ENCODE measurements around the gene OSMR. TPM values are rescaled to one million over a fixed set of nuclear protein-coding genes. Genes with fewer than 3 reads are reported as not detected.

OSMR gene
- total and polyA plus RNA-seq, 2 donors (not counting 1 experiment from before 2014, with no cell fraction given) = not detected

- DNase-seq (no peak), ATAC-seq (ENCODE audit: low read depth) (no peak)
- no peak overlapping the region for H2AFZ ChIP-seq (ENCODE audit: insufficient read depth, low read depth, low read length, poor library complexity, severe bottlenecking)
- intact Hi-C loops (cut with micrococcal nuclease) = no loop called here
- no peaks in the 10 kb centered on the region for H4K20me1 ChIP-seq (ENCODE audit: control insufficient read depth, insufficient read depth, low read length, poor library complexity, severe bottlenecking)
- H3K4me3 ChIP-seq (ENCODE audit: control extremely low read depth in 1 of 5, extremely low read depth in 1 of 5, insufficient read depth in 1 of 5, low read depth in 2 of 5, low read length in 4 of 5) = no peak overlapping the region
- no peaks in the 10 kb centered on the region for H3K9me3 ChIP-seq (ENCODE audit: control extremely low read depth in 1 of 3, control insufficient read depth in 2 of 3, insufficient read depth in 1 of 3, low read length in 2 of 3)
- H3K79me2 ChIP-seq (ENCODE audit: control insufficient read depth, insufficient read depth, low read length) = no peaks in the 10 kb centered on the region
- Mint-ChIP-seq H3K9me3 (ENCODE audit: insufficient read depth) (no peaks in the 10 kb centered on the region), H3K27ac (no peak overlapping the region), H3K27me3 (peaks cover 26% of the 10 kb centered on the region), H3K4me3 (no peak overlapping the region), H3K4me1 (no peaks in the 10 kb centered on the region)
- no peak overlapping the region for H3K9ac ChIP-seq (ENCODE audit: low read length)
- ChIA-PET CTCF (no interaction called here), POLR2A (no interaction called here)
- no peak for TF ChIP-seq EZH2 (IDR thresholded peaks at IDR 0.05; ENCODE audit: borderline replicate concordance, insufficient read depth, low read depth, low read length, poor library complexity, severe bottlenecking)
- no peak for TF ChIP-seq CTCF (IDR thresholded peaks at IDR 0.05)
- H3K4me1 ChIP-seq (ENCODE audit: control insufficient read depth in 2 of 2, insufficient read depth in 2 of 2, low read length in 2 of 2) = no peaks in the 10 kb centered on the region
- H3K27me3 ChIP-seq (replicated peaks in 1 of 4; ENCODE audit: control extremely low read depth in 1 of 4, control insufficient read depth in 3 of 4, insufficient read depth in 4 of 4, low read length in 3 of 4) = no peaks in the 10 kb centered on the region
- WGBS (ENCODE audit: insufficient coverage) = 82% methylated on average over 5 of the region's 5 CpGs
- no peaks in the 10 kb centered on the region for H3K36me3 ChIP-seq (replicated peaks in 1 of 2; ENCODE audit: control extremely low read depth in 1 of 2, control insufficient read depth in 1 of 2, extremely low read depth in 1 of 2, insufficient read depth in 2 of 2, low read length in 1 of 2)
- H3K4me2 ChIP-seq (replicated peaks; ENCODE audit: low read depth, low read length, poor library complexity, severe bottlenecking) = no peak overlapping the region
- no peak overlapping the region for H3K27ac ChIP-seq (ENCODE audit: low read length in 2 of 2)
These were observed 32.7 kb downstream of the OSMR start for GRCh38 chr5:38878391-38879077.

- TF ChIP-seq EZH2 (IDR thresholded peaks at IDR 0.05; ENCODE audit: borderline replicate concordance, insufficient read depth, low read depth, low read length, poor library complexity, severe bottlenecking) = no peak
- TF ChIP-seq CTCF (IDR thresholded peaks at IDR 0.05) = no peak
- H3K9ac ChIP-seq (ENCODE audit: low read length) = no peak overlapping the region
- Mint-ChIP-seq H3K9me3 (ENCODE audit: insufficient read depth) (no peaks in the 10 kb centered on the region), H3K27me3 (peaks cover 24% of the 10 kb centered on the region), H3K4me3 (no peak overlapping the region), H3K4me1 (no peaks in the 10 kb centered on the region), H3K27ac (no peak overlapping the region)
- intact Hi-C loops (cut with micrococcal nuclease) = no loop called here
- no peaks in the 10 kb centered on the region for H4K20me1 ChIP-seq (ENCODE audit: control insufficient read depth, insufficient read depth, low read length, poor library complexity, severe bottlenecking)
- H3K4me3 ChIP-seq (ENCODE audit: control extremely low read depth in 1 of 5, extremely low read depth in 1 of 5, insufficient read depth in 1 of 5, low read depth in 2 of 5, low read length in 4 of 5) = no peak overlapping the region
- H3K79me2 ChIP-seq (ENCODE audit: control insufficient read depth, insufficient read depth, low read length) = no peaks in the 10 kb centered on the region
- H3K36me3 ChIP-seq (replicated peaks in 1 of 2; ENCODE audit: control extremely low read depth in 1 of 2, control insufficient read depth in 1 of 2, extremely low read depth in 1 of 2, insufficient read depth in 2 of 2, low read length in 1 of 2) = no peaks in the 10 kb centered on the region
- no peak overlapping the region for H2AFZ ChIP-seq (ENCODE audit: insufficient read depth, low read depth, low read length, poor library complexity, severe bottlenecking)
- no peak overlapping the region for H3K27ac ChIP-seq (ENCODE audit: low read length in 2 of 2)
- H3K9me3 ChIP-seq (ENCODE audit: control extremely low read depth in 1 of 3, control insufficient read depth in 2 of 3, insufficient read depth in 1 of 3, low read length in 2 of 3) = no peaks in the 10 kb centered on the region
- no peaks in the 10 kb centered on the region for H3K4me1 ChIP-seq (ENCODE audit: control insufficient read depth in 2 of 2, insufficient read depth in 2 of 2, low read length in 2 of 2)
- 82% methylated on average over 6 of the region's 7 CpGs for WGBS (ENCODE audit: insufficient coverage)
- ATAC-seq (ENCODE audit: low read depth) (no peak), DNase-seq (no peak)
- no peaks in the 10 kb centered on the region for H3K27me3 ChIP-seq (replicated peaks in 1 of 4; ENCODE audit: control extremely low read depth in 1 of 4, control insufficient read depth in 3 of 4, insufficient read depth in 4 of 4, low read length in 3 of 4)
- ChIA-PET CTCF (no interaction called here), POLR2A (no interaction called here)
- no peak overlapping the region for H3K4me2 ChIP-seq (replicated peaks; ENCODE audit: low read depth, low read length, poor library complexity, severe bottlenecking)
These were observed 33.3 kb downstream of the OSMR start for GRCh38 chr5:38879078-38879460.
